ENCODE data around the gene TUBA4A. TPM values are rescaled to one million over a fixed set of nuclear protein-coding genes. Genes with fewer than 3 reads are reported as not detected.

TUBA4A gene
- total RNA-seq, 4 donors from 2014 or later = 49.5 to 137 (median 129) TPM

DNA sequence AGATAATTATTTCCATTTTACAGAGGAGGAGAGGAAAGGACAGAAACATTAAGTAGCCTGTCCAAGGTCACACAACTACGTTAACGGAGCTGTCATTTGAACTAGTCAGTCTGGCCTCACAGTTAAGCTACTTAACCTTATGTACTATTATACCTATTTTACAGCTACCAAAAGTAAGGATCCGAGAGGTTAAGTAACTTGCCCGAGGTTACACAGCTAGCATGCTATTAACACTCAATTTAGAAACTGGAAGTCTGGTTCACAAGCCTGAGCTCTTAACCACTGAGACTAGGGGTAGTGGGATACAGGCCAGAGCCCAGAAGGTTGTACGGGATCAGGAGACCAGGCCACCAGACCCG, 8.9 kb downstream of the TUBA4A start:
- H3K4me1 ChIP-seq = peaks cover 7 to 54% (median 36%) of the 10 kb centered on the region in 4 donors
- peak overlapping the region; percentile 65 to 88 (median 76) for H3K4me3 ChIP-seq
- H3K9me3 ChIP-seq = no peaks in the 10 kb centered on the region
- H3K27ac ChIP-seq = peak overlapping the region; percentile 86 to 98 (median 92)
- no peaks in the 10 kb centered on the region for H3K36me3 ChIP-seq
- no peak for DNase-seq
- TF ChIP-seq POLR2A (IDR thresholded peaks at IDR 0.05) = no peak
- TF ChIP-seq, protein P1, sequence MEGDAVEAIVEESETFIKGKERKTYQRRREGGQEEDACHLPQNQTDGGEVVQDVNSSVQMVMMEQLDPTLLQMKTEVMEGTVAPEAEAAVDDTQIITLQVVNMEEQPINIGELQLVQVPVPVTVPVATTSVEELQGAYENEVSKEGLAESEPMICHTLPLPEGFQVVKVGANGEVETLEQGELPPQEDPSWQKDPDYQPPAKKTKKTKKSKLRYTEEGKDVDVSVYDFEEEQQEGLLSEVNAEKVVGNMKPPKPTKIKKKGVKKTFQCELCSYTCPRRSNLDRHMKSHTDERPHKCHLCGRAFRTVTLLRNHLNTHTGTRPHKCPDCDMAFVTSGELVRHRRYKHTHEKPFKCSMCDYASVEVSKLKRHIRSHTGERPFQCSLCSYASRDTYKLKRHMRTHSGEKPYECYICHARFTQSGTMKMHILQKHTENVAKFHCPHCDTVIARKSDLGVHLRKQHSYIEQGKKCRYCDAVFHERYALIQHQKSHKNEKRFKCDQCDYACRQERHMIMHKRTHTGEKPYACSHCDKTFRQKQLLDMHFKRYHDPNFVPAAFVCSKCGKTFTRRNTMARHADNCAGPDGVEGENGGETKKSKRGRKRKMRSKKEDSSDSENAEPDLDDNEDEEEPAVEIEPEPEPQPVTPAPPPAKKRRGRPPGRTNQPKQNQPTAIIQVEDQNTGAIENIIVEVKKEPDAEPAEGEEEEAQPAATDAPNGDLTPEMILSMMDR (IDR thresholded peaks at IDR 0.05) = no peak
- H3K27me3 ChIP-seq = no peaks in the 10 kb centered on the region

DNA sequence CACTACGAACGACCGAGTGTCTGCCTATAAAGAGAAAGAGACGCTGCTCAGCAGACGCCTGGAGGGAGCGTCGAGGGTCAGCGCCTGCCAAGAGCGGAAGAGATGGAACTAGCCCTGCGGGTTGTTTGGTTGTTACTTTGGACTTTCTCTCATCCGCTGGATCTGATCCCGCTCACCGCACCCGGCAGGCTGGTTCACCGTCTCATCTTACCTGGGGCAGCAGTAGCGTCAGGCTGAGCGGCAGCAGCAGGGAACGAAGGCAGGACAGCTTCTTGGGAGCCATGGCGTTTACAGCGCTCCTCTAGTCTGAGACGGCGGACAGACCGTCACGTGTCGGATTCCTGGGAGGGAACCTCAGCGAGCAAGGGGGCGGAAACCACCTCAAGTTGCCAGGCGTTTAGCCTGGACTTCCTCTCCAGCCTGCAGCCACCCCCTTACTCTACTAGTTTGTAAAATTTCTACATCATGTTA, 10.4 kb downstream of the TUBA4A start:
- Histone ChIP-seq H3K36me3 (peaks cover 0 to 8% (median 0%) of the 10 kb centered on the region in 3 donors), H3K4me1 (peaks cover under 1 to 39% (median 23%) of the 10 kb centered on the region in 4 donors), H3K9me3 (no peaks in the 10 kb centered on the region), H3K27ac (peak overlapping the region in 2 of 4 donors; percentile 63 to 64), H3K4me3 (peak overlapping the region in 2 of 4 donors; percentile 33 to 36), H3K27me3 (no peaks in the 10 kb centered on the region)
- TF ChIP-seq, protein P1 (IDR thresholded peaks at IDR 0.05) = no peak
- TF ChIP-seq POLR2A (IDR thresholded peaks at IDR 0.05) = peak in 1 of 2 donors; percentile 36
- peak in 2 of 3 donors; percentile 68 to 80 for DNase-seq

DNA sequence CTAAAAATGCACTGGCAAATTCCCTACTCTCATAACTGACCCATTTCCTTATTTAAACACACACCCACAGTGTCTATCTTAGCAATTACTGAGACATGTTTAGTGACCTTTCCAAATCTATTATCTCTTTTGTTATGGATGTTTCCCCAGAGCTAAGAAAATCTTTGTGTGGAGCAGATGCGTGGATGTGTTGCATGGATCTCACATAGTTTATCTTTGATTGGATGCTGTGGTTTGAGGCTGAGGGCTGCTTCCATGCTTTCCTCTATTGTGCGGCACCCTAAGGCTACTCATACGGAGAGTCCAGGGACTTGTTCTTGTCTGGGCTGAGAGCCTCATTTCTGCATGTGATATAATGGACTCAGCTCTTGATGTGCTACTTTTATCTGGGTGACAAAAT, 19.4 kb downstream of the TUBA4A start:
- Histone ChIP-seq H3K4me3 (no peak overlapping the region), H3K27ac (no peak overlapping the region), H3K27me3 (no peaks in the 10 kb centered on the region), H3K36me3 (peaks cover 0 to 75% (median 0%) of the 10 kb centered on the region in 3 donors), H3K9me3 (no peaks in the 10 kb centered on the region), H3K4me1 (peaks cover 0 to 11% (median 5%) of the 10 kb centered on the region in 4 donors)
- DNase-seq = no peak
- TF ChIP-seq, protein P1 (IDR thresholded peaks at IDR 0.05) = no peak
- no peak for TF ChIP-seq POLR2A (IDR thresholded peaks at IDR 0.05)

DNA sequence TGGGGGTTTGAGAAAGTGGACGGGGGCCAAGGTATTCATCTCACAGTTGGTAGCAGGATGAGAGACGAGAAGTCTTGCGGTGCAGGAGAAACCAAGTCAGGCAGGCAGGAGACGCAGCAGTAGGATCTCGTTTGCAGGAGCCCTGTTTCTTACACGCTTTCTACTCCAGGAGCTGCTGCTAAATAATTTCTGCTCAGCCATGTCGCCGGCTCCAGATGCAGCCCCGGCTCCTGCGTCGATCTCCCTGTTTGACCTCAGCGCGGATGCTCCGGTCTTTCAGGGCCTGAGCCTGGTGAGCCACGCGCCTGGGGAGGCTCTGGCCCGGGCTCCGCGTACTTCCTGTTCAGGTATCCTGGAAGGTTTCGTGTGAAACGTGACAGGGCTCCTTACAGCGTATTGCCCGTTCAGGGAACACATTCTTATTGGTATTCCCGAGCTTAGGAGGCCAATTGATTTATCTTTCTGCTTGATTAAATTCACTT, 23.6 kb downstream of the TUBA4A start:
- Histone ChIP-seq H3K36me3 (peaks cover 0 to 50% (median 0%) of the 10 kb centered on the region in 3 donors), H3K4me3 (peak overlapping the region; percentile 77 to 85 (median 82)), H3K27ac (peak overlapping the region; percentile 88 to 97 (median 94)), H3K4me1 (peaks cover 0 to 26% (median 18%) of the 10 kb centered on the region in 4 donors), H3K9me3 (no peaks in the 10 kb centered on the region), H3K27me3 (no peaks in the 10 kb centered on the region)
- TF ChIP-seq, protein P1 (IDR thresholded peaks at IDR 0.05) = no peak
- TF ChIP-seq POLR2A (IDR thresholded peaks at IDR 0.05) = no peak
- peak; percentile 73 to 81 (median 74) for DNase-seq

DNA sequence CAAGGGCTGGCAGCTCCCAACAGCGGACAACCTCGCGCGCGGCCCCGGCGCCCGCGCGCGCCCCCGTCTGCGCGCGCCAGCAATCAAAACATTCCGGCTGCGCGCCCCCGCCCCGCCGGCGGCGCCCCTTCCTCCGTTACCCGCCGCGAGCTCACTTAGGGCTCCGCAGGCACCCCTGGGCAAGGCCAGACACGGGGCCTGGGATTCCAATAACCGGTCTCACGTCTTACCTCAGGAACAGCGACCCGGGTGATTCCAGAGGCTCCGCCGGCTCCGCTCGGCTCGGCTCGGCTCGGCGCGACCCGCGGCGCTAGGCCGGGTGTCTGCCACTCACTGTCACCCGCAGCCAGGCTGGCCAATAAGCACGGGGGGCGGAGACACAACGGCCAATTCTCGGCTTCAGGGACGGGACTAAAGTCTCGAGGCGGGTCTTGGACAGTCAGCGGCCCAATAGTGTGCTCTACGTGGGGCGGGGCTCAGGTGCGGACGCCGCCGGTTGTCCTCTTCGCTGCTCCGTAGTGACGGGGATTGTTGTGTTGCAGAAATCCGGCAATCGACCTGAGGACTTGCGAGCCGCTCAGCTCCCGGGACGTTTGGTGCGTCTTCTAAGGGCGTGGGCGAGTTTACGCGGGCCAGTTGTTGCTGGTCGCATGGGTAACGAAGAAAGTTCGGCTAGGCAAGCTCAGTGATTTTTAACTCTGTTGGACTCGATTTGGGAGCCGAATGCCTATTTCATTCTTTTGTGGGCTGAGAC, 24.2 kb downstream of the TUBA4A start, which contains the start of the genes ANKZF1 and ATG9A:
Gene ANKZF1, plus strand, starts transcription at position 502 of the 754 bp plus-strand sequence. CDS start 452 bp downstream, outside the sequence.
Gene ATG9A, minus strand, starts transcription at position 332 of the 754 bp plus-strand sequence. CDS start 1,612 bp downstream, outside the sequence.
- TF ChIP-seq POLR2A (IDR thresholded peaks at IDR 0.05) = peak; percentile 82 to 91
- TF ChIP-seq, protein P1 (IDR thresholded peaks at IDR 0.05) = peak in 3 of 6 experiments; percentile 8 to 16 (median 16)
- Histone ChIP-seq H3K27me3 (no peaks in the 10 kb centered on the region), H3K4me3 (peak within 1 kb of the TSS; percentile 77 to 85 (median 82)), H3K4me1 (peaks cover 0 to 26% (median 18%) of the 10 kb centered on the region in 4 donors), H3K36me3 (peaks cover 0 to 50% (median 0%) of the 10 kb centered on the region in 3 donors), H3K9me3 (no peaks in the 10 kb centered on the region), H3K27ac (peak within 1 kb of the TSS; percentile 88 to 97 (median 94))
- DNase-seq = peak; percentile 98 to 100 (median 99)
